Gastrocnemius medialis (tissue), 4 donors: ENCODE measurements around the gene CIROP. TPM values are rescaled to one million over a fixed set of nuclear protein-coding genes. Genes with fewer than 3 reads are reported as not detected.
A peak's percentile ranks its signal among the peaks of the same experiment; 100 is the strongest.

Experiments used
- ATAC-seq, 2 donors: fragments of 150-250 bp; one replicate each; pipeline ENCODE4 v1.9.1; 2016
- DNase-seq, 2 donors: peaks; one replicate each; pipeline ENCODE4 v3.0.0-alpha.2; 2019
- H3K27ac ChIP-seq, 4 donors: fragments of 200-600 bp; sonication (generic); 1 replicate in 1 of 4; 2 replicates in 3 of 4; pipeline ENCODE4 v1.5.1; 2016 to 2018; ENCODE audit warnings: mild to moderate bottlenecking in 2 of 4, moderate library complexity in 1 of 4
- H3K27me3 ChIP-seq, 3 donors: fragments of 200-600 bp; sonication (generic) in 2 of 3; 1 replicate in 1 of 3; 2 replicates in 2 of 3; pipeline versions ENCODE4 v1.5.1 to v1.6.0; 2016 to 2019; ENCODE audit warnings: mild to moderate bottlenecking in 1 of 3, moderate library complexity in 1 of 3
- H3K36me3 ChIP-seq, 2 donors: fragments of 200-600 bp; sonication (generic) in 1 of 2; one replicate each; pipeline ENCODE4 v1.5.1; 2017 to 2018
- H3K4me1 ChIP-seq, 2 donors: fragments of 200-600 bp; sonication (generic) in 1 of 2; one replicate each; pipeline ENCODE4 v1.5.1; 2016 to 2017; ENCODE audit warnings: mild to moderate bottlenecking in 2 of 2
- H3K4me3 ChIP-seq, 4 donors: fragments of 200-600 bp; sonication (generic) in 3 of 4; 1 replicate in 1 of 4; 2 replicates in 3 of 4; pipeline ENCODE4 v1.5.1; 2016 to 2019; ENCODE audit warnings: mild to moderate bottlenecking in 2 of 4
- H3K9me3 ChIP-seq, 3 donors: fragments of 200-600 bp; sonication (generic) in 2 of 3; 1 replicate in 1 of 3; 2 replicates in 2 of 3; pipeline ENCODE4 v1.5.1; 2016 to 2019
- CTCF ChIP-seq, 5 experiments: fragments of 450-650 bp in 3 of 5; fragments of 200-600 bp in 2 of 5; sonication (generic) in 2 of 5; IDR thresholded peaks in 4 of 5; conservative IDR thresholded peaks in 1 of 5; 1 replicate in 4 of 5; 2 replicates in 1 of 5; pipeline ENCODE4 v1.5.1; 2016 to 2019; ENCODE audit warnings: antibody characterized with exemption in 5 of 5, mild to moderate bottlenecking in 3 of 5, moderate library complexity in 3 of 5
- POLR2A ChIP-seq, 2 donors: fragments of 450-650 bp; IDR thresholded peaks; one replicate each; pipeline ENCODE4 v1.6.1; 2017; ENCODE audit warnings: antibody characterized with exemption in 2 of 2, mild to moderate bottlenecking in 2 of 2, moderate library complexity in 2 of 2
- in situ Hi-C, 4 donors: fragments of 200-750 bp; cut with MboI; loops; one replicate each; pipeline versions ENCODE4 v1.15.0 to v1.8.0; 2017; ENCODE audit warnings: low sequenced_read_pairs in 4 of 4
- intact Hi-C: fragments of 100-400 bp; cut with DNase I; formaldehyde crosslinking; loops from one replicate; pipeline ENCODE4 v1.15.1; 2023; ENCODE audit warnings: low total_unique reads
- total RNA-seq, 4 donors: library from RNA; depleted of rRNA; stranded (reverse); fragments of >200 nt; gene quantifications; one replicate each; pipeline versions ENCODE4 v1.1.0 to v1.2.3, GENCODE V29; 2016

CIROP gene
- total RNA-seq, 4 donors from 2014 or later, result not detected

DNA sequence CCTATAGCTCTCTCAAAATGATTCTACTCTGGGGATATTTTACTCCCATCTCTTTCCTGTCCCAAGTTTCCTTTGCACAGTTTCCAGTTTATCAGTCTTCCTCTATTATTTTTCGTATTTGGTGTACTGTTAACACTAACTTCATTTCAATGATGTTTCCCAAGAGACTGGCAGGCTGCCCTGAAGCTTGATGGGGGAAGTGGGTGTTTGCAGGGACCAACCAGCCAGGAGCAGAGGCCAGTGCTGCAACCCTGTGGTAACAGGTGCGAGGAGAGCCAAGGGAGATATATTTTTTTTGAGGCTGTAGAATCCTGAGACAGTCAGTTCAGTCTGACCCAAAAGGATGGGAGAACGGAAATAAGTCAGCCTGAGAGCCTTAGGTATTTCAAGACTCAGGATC, 26.1 kb upstream of the CIROP start:
- Histone ChIP-seq H3K4me3 (no peak overlapping the region), H3K9me3 (no peaks in the 10 kb centered on the region), H3K27ac (peak overlapping the region; percentile 17 to 51 (median 28)), H3K36me3 (peaks cover 3 to 53% of the 10 kb centered on the region in 2 donors), H3K27me3 (no peaks in the 10 kb centered on the region), H3K4me1 (peaks cover 21% of the 10 kb centered on the region in 2 donors)
- in situ Hi-C loops, result no loop called here
- intact Hi-C loops, result no loop called here
- ATAC-seq (peak; percentile 10 to 18), DNase-seq (peak in 1 of 2 donors; percentile 62)
- TF ChIP-seq CTCF (IDR thresholded peaks at IDR 0.05 in 4 of 5, conservative IDR thresholded peaks at IDR 0.05 in 1 of 5) (no peak), POLR2A (IDR thresholded peaks at IDR 0.05) (no peak)

GRCh38 chr14:23129759-23130316, 25.0 kb upstream of the CIROP start:
- intact Hi-C loops, result no loop called here
- Histone ChIP-seq H3K36me3 (peaks cover 3 to 51% of the 10 kb centered on the region in 2 donors), H3K4me1 (peaks cover 28 to 31% of the 10 kb centered on the region in 2 donors), H3K9me3 (no peaks in the 10 kb centered on the region), H3K27ac (peak overlapping the region; percentile 13 to 51 (median 28)), H3K27me3 (no peaks in the 10 kb centered on the region), H3K4me3 (no peak overlapping the region)
- TF ChIP-seq POLR2A (IDR thresholded peaks at IDR 0.05), result no peak
- no peak for TF ChIP-seq CTCF (IDR thresholded peaks at IDR 0.05 in 4 of 5, conservative IDR thresholded peaks at IDR 0.05 in 1 of 5)
- ATAC-seq, result no peak
- in situ Hi-C loops, result no loop called here
- no peak for DNase-seq

- H3K27me3 ChIP-seq, result no peaks in the 10 kb centered on the region
- peaks cover 35 to 38% of the 10 kb centered on the region in 2 donors for H3K4me1 ChIP-seq
- H3K27ac ChIP-seq, result peak overlapping the region; percentile 33 to 85 (median 73)
- in situ Hi-C loops, result no loop called here
- intact Hi-C loops, result no loop called here
- H3K9me3 ChIP-seq, result no peaks in the 10 kb centered on the region
- no peak overlapping the region for H3K4me3 ChIP-seq
- DNase-seq, result no peak
- no peak for ATAC-seq
- peaks cover 3 to 51% of the 10 kb centered on the region in 2 donors for H3K36me3 ChIP-seq
- no peak for TF ChIP-seq CTCF (IDR thresholded peaks at IDR 0.05 in 4 of 5, conservative IDR thresholded peaks at IDR 0.05 in 1 of 5)
- TF ChIP-seq POLR2A (IDR thresholded peaks at IDR 0.05), result no peak
Measured at GRCh38 chr14:23128969-23129758, 24.4 kb upstream of the CIROP start.

DNA sequence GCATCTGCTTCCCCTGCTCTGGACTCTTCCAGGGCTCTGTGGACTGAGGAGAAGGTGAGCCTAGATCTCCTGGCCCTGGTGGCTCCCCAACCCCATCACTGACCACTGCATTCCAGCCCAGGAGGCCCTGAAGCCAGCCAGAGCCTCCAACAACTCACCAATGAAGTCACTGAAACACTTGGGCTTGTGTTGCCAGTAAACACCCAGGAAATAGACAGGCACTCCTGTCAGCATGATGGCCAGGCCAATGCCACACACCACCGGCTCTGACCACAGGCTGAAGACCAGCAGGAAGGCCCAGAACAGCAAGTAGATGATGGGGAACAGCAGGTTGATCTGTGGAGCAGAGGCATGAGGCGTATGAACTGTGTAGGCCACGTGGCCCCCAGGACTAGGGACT, 23.1 kb upstream of the CIROP start:
- in situ Hi-C loops (no loop called here), intact Hi-C loops (loop anchor here (2.0 kb wide), 1 partner anchor 15 kb away; no protein-coding TSS in a partner anchor)
- Histone ChIP-seq H3K36me3 (peaks cover 3 to 51% of the 10 kb centered on the region in 2 donors), H3K9me3 (no peaks in the 10 kb centered on the region), H3K4me3 (no peak overlapping the region), H3K4me1 (peaks cover 45 to 49% of the 10 kb centered on the region in 2 donors), H3K27ac (peak overlapping the region; percentile 71 to 85 (median 78)), H3K27me3 (no peaks in the 10 kb centered on the region)
- ATAC-seq (no peak), DNase-seq (no peak)
- TF ChIP-seq CTCF (IDR thresholded peaks at IDR 0.05 in 4 of 5, conservative IDR thresholded peaks at IDR 0.05 in 1 of 5) (no peak), POLR2A (IDR thresholded peaks at IDR 0.05) (no peak)
